Stimulated activated naive CD8-positive, alpha-beta T cell treated with anti-CD3 and anti-CD28 coated beads, Interleukin-15, amount 100 ng/mL, for 72 hours (primary cell): ENCODE results near the gene C1orf35.
A peak's percentile ranks its signal among the peaks of the same experiment; 100 is the strongest.

Source experiments
- ATAC-seq: fragments of 150-1000 bp; cut with Tn5 transposase; 2 replicates; pipeline ENCODE4 v1.10.0; 2021; ENCODE audit warnings: mild to moderate bottlenecking, moderate library complexity
- DNase-seq, 2 donors: peaks; one replicate each; pipeline ENCODE4 v3.0.0; 2021 to 2022
- H3K27ac Mint-ChIP-seq, 2 donors: one replicate each; pipeline ENCODE4 v1.8.0; 2022; ENCODE audit warnings: mild to moderate bottlenecking in 2 of 2, mixed read lengths in 2 of 2, moderate library complexity in 2 of 2
- H3K27me3 Mint-ChIP-seq: one replicate; pipeline ENCODE4 v1.8.0; 2022; ENCODE audit warnings: mixed read lengths
- H3K4me1 Mint-ChIP-seq: one replicate; pipeline ENCODE4 v1.8.0; 2022; ENCODE audit warnings: mild to moderate bottlenecking, mixed read lengths
- H3K4me3 Mint-ChIP-seq, 2 donors: one replicate each; pipeline ENCODE4 v1.8.0; 2022; ENCODE audit warnings: mild to moderate bottlenecking in 2 of 2, mixed read lengths in 2 of 2, moderate library complexity in 1 of 2
- H3K9me3 Mint-ChIP-seq, 2 donors: one replicate each; pipeline ENCODE4 v1.8.0; 2022; ENCODE audit warnings: mixed read lengths in 2 of 2

C1orf35 gene

DNA sequence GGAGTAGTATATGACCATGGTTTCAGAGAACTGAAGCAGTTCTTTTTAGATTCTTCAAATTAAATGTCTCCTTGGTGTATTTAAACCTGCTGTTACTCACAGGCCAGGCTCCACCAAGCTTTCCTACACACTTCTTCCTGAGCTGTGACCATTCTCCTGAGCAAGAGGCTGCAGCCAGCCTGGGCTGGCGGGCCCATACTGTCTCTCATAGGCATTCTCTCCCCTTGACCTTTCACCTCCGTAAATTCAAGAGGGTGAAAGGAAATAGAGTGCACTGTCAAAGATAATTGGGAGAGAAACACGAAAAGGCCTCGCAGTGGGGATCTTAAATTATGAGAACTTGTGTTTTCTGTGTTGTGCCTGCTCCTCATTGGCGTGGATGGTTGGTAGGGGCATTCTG is 18.3 kb downstream of the C1orf35 start:
- Mint-ChIP-seq H3K9me3 (no peaks in the 10 kb centered on the region), H3K27me3 (no peaks in the 10 kb centered on the region), H3K4me3 (peak overlapping the region; percentile 92 to 95), H3K27ac (peak overlapping the region in 1 of 2 donors; percentile 93), H3K4me1 (peaks cover 83% of the 10 kb centered on the region)
- DNase-seq (no peak), ATAC-seq (no peak)

DNA sequence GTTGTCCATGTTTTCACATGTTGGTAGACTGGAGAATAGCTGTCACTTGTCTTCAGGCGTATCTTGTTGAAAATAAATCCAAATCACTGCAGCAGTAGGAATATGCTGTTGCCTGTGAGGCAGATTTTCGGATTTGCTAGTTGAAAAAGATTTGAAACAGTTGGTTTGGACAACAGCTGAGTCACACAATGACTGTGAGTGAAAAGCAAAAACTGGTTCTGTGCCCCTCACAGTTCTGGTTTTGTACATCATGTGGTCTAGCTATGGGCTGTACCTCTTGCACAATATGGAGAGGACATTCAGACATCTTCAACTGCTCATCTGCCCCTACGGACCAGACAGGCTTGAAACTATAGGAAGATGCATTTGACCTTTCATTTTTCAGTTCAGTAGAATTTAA is 18.8 kb downstream of the C1orf35 start:
- Mint-ChIP-seq H3K27me3 (no peaks in the 10 kb centered on the region), H3K27ac (peak overlapping the region; percentile 97 to 99), H3K4me1 (peaks cover 83% of the 10 kb centered on the region), H3K4me3 (peak overlapping the region; percentile 92 to 95), H3K9me3 (no peaks in the 10 kb centered on the region)
- DNase-seq (no peak), ATAC-seq (no peak)

DNA sequence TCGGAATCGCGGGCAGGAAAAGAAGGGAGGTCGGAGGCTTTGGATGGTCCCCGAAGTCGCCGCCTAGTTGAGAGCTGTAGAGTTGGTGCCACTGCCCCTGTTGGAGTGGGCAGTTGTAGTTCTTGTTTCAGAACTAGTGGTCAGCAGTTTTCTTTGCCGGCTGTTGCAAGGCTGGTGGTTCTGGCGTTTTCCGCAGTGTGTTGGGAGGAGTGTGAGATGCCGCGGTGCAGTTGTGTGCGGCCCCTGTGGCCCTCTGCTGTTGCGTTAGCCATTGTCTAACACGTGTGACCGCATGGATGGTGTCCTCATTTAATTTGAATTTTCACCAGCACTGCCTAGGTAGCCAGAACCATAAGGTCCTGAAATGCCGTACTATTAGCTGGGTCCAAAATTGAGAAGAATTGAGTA is 19.2 kb downstream of the C1orf35 start:
- Mint-ChIP-seq H3K4me1 (peaks cover 83% of the 10 kb centered on the region), H3K27me3 (no peaks in the 10 kb centered on the region), H3K4me3 (peak overlapping the region; percentile 92 to 95), H3K27ac (peak overlapping the region; percentile 97 to 99), H3K9me3 (no peaks in the 10 kb centered on the region)
- no peak for DNase-seq
- no peak for ATAC-seq

DNA sequence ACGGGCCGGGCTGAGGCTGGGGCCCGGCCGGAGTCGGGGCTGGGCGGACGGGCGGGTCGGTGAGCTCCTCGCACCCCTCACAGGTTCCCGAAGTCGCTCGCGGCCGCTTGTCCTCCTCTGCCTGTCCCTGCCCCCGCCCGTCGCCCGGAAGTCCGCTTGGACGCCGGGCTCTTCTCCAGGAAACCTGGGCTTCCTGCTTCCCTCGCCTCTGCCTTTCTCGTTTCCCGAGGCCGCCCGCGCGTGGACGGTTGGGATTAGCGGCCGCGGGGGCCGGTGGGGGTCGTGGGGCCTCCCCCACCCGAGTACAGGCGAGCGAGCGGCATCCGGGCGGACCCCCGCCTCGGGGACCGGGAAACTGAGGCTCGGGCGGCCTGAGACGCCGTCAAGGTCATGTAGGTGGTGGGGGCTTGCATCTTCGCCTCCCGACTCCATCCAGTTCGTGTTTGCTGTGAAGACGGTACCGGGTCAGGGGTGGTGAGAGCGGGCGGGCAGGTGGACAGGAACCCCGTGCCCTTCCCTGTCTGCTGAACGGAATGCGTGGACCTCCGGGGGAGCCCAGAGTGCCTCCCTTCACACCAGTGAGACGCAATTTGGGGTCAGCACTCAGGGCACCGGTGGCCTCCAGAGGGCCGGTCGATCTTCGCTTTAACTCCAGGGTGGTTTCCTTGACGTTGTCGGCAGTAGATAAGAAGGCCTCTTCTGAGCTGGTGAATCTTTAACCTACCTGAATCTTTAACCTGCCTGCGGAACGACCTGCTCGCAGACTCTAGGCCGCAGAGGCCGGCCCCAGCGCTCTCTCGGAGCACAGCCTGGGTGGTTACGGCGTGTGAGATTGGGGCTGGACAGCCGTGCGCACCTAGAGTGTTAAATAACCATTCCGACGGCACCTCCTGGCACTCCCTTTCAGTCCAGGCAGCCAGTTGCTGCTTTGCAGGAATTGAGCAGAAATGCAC is 19.9 kb downstream of the C1orf35 start:
- H3K9me3 Mint-ChIP-seq: no peaks in the 10 kb centered on the region
- peak overlapping the region; percentile 97 to 99 for H3K27ac Mint-ChIP-seq
- peak overlapping the region; percentile 92 to 95 for H3K4me3 Mint-ChIP-seq
- peak in 1 of 2 donors; percentile 28 for DNase-seq
- peaks cover 80% of the 10 kb centered on the region for H3K4me1 Mint-ChIP-seq
- no peaks in the 10 kb centered on the region for H3K27me3 Mint-ChIP-seq
- peak; percentile 41 for ATAC-seq

DNA sequence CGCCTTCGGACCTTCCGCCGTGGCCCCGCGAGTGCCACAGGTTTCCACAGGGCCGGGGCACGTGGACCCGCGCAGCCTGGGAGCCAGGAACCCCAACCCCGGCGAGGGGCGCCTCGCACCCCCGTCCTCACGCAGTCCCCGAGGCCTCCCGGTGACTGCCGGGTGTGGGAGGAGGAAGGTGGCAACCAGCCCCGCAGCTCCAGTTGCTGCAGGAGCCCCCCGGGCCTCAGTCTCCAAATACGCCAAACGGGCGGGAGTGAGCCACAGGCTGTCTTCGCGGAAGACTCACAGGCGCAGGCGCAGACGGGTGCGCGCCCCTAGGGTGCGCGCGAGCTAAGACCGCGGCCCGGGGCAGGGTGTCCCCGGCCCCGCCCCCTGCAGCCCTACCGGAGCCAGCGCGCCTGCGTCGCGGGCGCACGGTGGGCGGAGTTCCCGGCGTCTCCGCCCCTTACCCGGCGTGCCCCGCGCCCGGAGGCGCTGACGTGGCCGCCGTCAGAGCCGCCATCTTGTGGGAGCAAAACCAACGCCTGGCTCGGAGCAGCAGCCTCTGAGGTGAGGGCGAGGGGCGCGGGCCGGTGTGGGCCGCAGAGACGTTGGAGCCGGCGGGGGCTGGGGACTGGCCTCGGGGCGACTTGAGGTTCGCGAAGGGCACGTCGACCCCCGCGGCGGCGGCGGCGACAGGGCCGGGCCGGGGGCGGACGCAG is 20.8 kb downstream of the C1orf35 start, which contains the start of gene ARF1:
ARF1 (plus strand) TSS at position 495 of the 704 bp plus-strand sequence. CDS start 14,407 bp downstream, outside the sequence.
- H3K27ac Mint-ChIP-seq: peak within 1 kb of the TSS; percentile 97 to 99
- peaks cover 78% of the 10 kb centered on the region for H3K4me1 Mint-ChIP-seq
- peak; percentile 92 to 94 for DNase-seq
- ATAC-seq: peak; percentile 89
- no peaks in the 10 kb centered on the region for H3K27me3 Mint-ChIP-seq
- H3K4me3 Mint-ChIP-seq: peak within 1 kb of the TSS; percentile 92 to 95
- no peaks in the 10 kb centered on the region for H3K9me3 Mint-ChIP-seq

DNA sequence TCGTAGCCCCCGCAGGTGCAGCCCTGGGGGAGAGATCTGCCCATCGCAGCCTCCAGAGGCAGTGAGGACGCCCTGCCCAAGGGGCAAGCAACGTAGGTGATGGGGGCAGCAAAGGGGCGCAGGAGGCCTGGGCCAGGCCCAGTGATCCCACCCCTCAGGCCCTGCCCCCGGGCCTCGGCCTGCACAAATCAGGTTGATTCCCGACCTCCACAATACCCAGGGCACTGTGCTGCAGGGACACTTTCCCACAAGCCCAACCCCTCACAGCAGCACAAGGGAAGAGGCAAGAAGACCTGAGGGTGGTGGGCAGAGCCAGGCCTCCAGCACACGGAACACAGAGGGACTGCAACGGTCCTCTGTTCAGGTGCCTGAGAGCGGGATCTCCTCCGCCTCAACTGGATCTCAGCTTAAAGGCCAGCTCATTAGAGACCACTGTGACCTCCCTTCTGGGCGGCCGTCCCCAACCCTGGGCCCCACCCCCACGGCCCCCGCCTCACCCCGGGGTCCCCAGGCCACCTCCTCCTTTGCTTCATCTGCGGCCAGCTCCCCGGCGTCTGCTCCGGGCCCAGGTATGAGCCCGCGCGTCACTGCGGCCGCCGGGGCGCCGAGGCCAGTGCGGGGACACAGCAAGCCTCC is 21.4 kb downstream of the C1orf35 start:
- peaks cover 75% of the 10 kb centered on the region for H3K4me1 Mint-ChIP-seq
- H3K4me3 Mint-ChIP-seq: peak overlapping the region; percentile 92
- no peaks in the 10 kb centered on the region for H3K27me3 Mint-ChIP-seq
- H3K9me3 Mint-ChIP-seq: no peaks in the 10 kb centered on the region
- ATAC-seq (peak; percentile 42), DNase-seq (no peak)
- peak overlapping the region; percentile 90 to 93 for H3K27ac Mint-ChIP-seq

DNA sequence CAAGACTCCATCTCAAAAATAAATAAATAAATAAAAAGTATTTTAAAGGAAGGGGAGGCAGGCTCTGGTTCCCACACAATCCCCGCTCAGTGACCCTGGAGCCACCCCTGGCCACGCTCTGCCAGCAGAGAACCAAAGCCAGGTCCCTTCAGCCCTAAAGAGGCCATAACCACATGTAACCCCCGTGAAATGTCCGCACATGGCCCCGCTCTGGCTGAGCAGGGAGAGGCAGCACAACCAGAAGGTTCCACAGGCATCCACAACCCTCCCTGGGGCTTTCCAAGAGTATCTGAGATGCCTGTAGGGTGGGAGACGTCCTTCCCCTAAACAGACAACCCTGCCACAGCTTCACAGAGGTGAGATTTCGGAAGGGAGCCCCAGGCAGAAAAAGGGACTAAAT is 22.0 kb downstream of the C1orf35 start:
- ATAC-seq (no peak), DNase-seq (no peak)
- H3K27me3 Mint-ChIP-seq: no peaks in the 10 kb centered on the region
- peaks cover 70% of the 10 kb centered on the region for H3K4me1 Mint-ChIP-seq
- H3K9me3 Mint-ChIP-seq: no peaks in the 10 kb centered on the region
- peak overlapping the region; percentile 82 to 87 for H3K27ac Mint-ChIP-seq
- H3K4me3 Mint-ChIP-seq: peak overlapping the region; percentile 92

DNA sequence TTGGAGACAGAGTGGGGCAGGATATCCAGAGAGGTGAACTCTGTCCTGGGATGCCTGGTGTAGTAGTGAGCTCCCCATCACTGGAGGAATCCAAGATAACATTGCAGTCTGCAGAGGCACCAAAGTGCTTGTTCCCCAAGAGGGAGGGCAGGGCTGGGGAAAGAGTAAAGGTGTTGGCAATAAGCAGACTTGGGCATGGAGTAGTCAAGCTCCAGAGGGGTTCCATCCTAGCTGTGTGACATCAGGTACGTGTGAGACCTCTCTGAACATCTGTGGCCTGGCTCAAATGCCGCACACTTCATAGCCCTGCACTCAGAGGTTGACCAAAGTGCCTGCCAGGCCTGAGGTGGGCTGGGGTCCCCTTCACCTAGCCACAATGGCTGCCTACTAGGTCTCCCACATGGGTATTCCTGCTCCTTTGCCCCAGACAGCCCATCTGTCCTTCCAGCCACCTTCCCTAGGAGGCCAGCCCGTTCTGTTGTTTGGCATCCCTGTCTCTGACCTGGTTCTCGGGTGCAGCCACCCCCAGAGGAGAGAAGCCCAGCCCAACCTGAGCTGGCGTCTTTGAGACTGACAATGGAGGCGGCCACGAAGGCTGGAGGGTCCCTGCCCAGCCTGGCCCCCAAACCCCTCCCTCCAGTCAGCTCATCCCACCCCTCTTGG is 23.4 kb downstream of the C1orf35 start:
- H3K4me1 Mint-ChIP-seq: peaks cover 56% of the 10 kb centered on the region
- ATAC-seq (no peak), DNase-seq (no peak)
- peak overlapping the region in 1 of 2 donors; percentile 39 for H3K4me3 Mint-ChIP-seq
- H3K9me3 Mint-ChIP-seq: no peaks in the 10 kb centered on the region
- H3K27me3 Mint-ChIP-seq: no peaks in the 10 kb centered on the region
- H3K27ac Mint-ChIP-seq: peak overlapping the region in 1 of 2 donors; percentile 76

DNA sequence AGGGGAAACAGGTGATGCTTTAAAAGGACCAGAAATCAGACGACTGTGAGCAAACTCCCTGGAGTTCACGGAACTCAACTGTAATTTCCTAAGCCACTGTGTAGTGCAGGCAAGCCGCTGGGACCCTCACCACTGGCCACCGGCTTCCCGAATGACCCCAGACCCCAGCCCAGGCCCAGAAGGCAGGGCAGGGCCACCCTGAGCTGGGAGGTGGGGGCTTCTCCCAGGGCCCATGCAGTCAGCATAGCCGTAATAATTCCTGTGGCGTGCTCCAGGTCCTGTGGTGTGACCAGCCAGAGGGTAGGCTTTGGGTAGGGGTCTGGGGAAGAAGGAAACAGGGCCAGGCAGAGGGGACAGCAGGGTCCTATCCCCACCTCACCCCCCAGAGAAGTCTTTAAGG is 24.1 kb downstream of the C1orf35 start:
- H3K4me1 Mint-ChIP-seq: peaks cover 49% of the 10 kb centered on the region
- H3K4me3 Mint-ChIP-seq: no peak overlapping the region
- no peaks in the 10 kb centered on the region for H3K27me3 Mint-ChIP-seq
- ATAC-seq (no peak), DNase-seq (no peak)
- H3K9me3 Mint-ChIP-seq: no peaks in the 10 kb centered on the region
- no peak overlapping the region for H3K27ac Mint-ChIP-seq

DNA sequence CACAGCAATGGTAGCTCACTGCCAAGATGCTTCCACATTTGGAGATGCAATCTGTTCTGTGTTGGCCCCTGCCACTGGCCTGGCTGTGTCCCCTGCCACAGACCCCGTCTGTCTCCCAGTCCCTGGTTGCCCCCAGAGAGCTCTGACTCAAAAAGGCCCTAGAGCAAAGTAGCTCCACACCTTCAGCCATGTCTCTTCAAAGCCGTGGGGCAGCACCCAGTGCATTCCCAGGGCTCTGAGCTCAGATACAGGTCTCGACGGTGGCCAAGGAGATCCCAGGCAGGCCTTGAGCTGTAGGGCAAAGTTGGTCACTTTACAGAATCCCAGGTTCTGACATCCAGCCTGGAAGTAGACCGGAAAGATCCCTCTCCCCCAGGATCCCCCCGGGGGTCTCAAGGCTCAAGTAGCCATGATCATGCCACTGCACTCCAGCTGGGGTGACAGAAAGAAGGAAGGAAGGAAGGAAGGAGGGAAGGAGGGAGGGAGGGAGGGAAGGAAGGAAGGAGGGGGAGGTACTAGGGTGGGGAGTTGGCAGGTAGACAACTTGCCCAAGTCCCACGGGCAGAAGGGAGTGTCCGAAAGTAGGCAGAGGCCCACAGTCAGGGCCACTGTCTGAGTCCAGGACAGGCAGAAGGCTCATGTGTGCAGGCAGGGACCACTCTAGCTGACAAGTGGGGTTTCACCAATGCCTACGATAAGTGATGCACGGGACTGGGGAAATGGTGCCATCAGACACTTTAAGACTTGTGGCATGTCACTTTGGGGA is 25.4 kb downstream of the C1orf35 start:
- H3K9me3 Mint-ChIP-seq: no peaks in the 10 kb centered on the region
- no peaks in the 10 kb centered on the region for H3K27me3 Mint-ChIP-seq
- no peak overlapping the region for H3K4me3 Mint-ChIP-seq
- H3K4me1 Mint-ChIP-seq: peaks cover 41% of the 10 kb centered on the region
- DNase-seq (no peak), ATAC-seq (no peak)
- H3K27ac Mint-ChIP-seq: no peak overlapping the region

DNA sequence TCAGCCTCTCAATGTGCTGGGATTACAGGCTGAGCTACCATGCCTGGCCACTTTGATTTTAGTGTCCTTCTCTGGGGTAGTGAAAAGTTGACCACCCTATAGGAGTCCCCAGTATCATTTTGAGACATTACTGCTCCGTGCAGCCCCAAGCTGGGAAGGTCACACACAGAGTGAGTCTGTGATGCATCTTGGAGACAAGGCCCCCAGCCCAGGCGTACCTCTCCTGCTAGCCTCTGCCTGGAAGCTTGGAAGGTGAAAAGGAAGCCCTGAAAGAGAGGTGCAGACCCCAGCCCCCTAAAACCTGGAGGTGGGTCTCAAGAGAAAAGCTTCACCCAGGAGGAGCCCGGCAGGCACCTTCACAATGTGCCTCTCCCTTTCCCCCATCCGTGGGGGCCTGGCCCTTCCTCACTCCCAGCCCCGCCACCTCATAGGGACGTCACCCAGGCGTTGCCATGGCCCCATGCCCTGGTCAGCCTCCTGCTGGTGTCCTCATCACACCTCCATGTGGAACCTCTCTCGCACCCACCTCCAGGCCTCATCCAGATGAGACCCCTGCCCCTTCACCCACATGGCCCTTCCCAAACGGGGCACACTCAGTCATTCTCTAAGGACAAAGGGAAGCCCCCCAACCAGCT is 26.2 kb downstream of the C1orf35 start:
- H3K27ac Mint-ChIP-seq: peak overlapping the region in 1 of 2 donors; percentile 7
- ATAC-seq (no peak), DNase-seq (no peak)
- no peaks in the 10 kb centered on the region for H3K9me3 Mint-ChIP-seq
- H3K27me3 Mint-ChIP-seq: no peaks in the 10 kb centered on the region
- H3K4me3 Mint-ChIP-seq: no peak overlapping the region
- H3K4me1 Mint-ChIP-seq: peaks cover 40% of the 10 kb centered on the region

DNA sequence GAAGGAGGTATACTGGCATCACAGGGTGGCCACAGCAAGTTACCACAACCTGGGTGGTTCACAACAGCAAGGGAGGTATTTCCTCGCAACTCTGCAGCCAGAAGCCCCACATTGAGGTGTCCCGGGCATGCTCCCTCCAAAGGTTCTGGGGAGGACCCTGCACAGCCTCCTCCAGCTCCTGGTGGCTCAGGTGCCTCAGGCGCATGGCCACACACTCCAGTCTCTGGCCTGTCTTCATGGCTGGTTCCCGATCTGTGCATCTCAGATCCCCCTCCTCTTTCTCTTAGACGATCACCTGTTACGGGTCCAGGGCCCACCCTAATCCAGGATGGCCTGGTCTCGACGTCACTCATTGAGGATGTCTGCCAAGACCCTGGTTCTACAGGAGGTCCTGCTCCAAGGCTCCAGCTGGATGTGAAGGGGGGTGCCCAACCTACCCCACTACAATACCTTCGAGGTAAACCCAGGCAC is 27.3 kb downstream of the C1orf35 start:
- no peak for ATAC-seq
- no peak overlapping the region for H3K27ac Mint-ChIP-seq
- no peak overlapping the region for H3K4me3 Mint-ChIP-seq
- H3K4me1 Mint-ChIP-seq: peaks cover 30% of the 10 kb centered on the region
- H3K9me3 Mint-ChIP-seq: no peaks in the 10 kb centered on the region
- DNase-seq: no peak
- no peaks in the 10 kb centered on the region for H3K27me3 Mint-ChIP-seq

DNA sequence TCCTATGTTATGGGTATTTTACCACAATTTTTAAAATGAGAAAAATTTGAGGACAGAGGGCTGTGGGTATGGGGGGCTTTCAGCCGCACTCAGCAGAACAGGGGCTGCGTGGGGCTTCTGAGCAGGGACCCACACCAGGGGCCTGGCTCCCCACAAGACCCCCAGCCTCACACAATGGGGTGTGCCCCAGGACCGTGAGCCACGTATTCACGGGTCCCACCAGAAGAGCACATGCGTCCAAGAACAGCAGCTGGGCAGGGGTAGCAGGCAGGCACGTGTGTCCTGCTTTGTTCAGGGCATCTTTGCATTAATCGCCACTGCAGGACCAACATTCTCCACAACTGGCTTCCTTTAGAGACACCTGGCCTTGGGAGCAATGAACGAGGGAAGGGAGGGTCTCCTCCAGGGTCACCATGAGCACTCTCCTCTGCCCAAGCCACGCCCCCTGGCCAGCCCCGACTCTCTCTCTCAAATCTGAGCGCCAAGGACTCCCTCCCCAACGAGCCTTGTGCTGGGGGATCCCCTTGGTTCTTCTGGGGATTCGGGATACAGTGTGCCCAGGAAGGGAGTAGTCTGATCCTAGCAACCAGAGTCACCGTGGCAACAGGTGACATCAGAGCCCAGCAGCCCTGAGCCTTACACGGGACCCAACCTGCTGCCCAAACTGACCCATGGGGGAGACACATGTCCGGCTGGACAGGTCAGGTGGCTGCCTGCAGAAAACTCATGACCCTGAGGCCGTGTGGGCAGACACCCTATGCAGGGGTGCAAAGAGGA is 28.0 kb downstream of the C1orf35 start:
- Mint-ChIP-seq H3K27me3 (no peaks in the 10 kb centered on the region), H3K9me3 (no peaks in the 10 kb centered on the region), H3K4me3 (no peak overlapping the region), H3K27ac (no peak overlapping the region), H3K4me1 (peaks cover 27% of the 10 kb centered on the region)
- DNase-seq (no peak), ATAC-seq (no peak)
